Measurements from ENCODE around the gene PAFAH1B1. TPM values are rescaled to one million over a fixed set of nuclear protein-coding genes. Genes with fewer than 3 reads are reported as not detected.
"Not testable (repeated sequence)": the region's sequence is repeated elsewhere in the genome, so short reads cannot be mapped to it uniquely, and the experiment has no call there.

The PAFAH1B1 gene
- total RNA-seq, 1 donor from 2014 or later = 88.3 TPM

GRCh38 chr17:2594722-2595599 lies 1.5 kb downstream of the PAFAH1B1 start:
- DNase-seq = peak; percentile 22

GRCh38 chr17:2595716-2596115 lies 2.3 kb downstream of the PAFAH1B1 start:
- peak; percentile 19 for DNase-seq

GRCh38 chr17:2598166-2598565 lies 4.7 kb downstream of the PAFAH1B1 start:
- DNase-seq = peak; percentile 43

GRCh38 chr17:2602597-2603017 lies 9.2 kb downstream of the PAFAH1B1 start:
- DNase-seq = no peak

GRCh38 chr17:2608350-2608913 lies 15.0 kb downstream of the PAFAH1B1 start:
- DNase-seq = no peak

GRCh38 chr17:2609091-2609490 lies 15.6 kb downstream of the PAFAH1B1 start:
- no peak for DNase-seq

- no peak for DNase-seq
These were observed 17.0 kb downstream of the PAFAH1B1 start for GRCh38 chr17:2610195-2611175.

- DNase-seq = no peak
These were observed 18.2 kb downstream of the PAFAH1B1 start for GRCh38 chr17:2611627-2612026.

GRCh38 chr17:2612630-2613029 lies 19.2 kb downstream of the PAFAH1B1 start:
- DNase-seq = no peak

GRCh38 chr17:2613089-2613808 lies 19.8 kb downstream of the PAFAH1B1 start:
- no peak for DNase-seq

GRCh38 chr17:2615882-2616281 lies 22.4 kb downstream of the PAFAH1B1 start:
- DNase-seq = no peak

- no peak for DNase-seq
These were observed 27.8 kb downstream of the PAFAH1B1 start for GRCh38 chr17:2621241-2621640.

GRCh38 chr17:2621951-2622405 lies 28.5 kb downstream of the PAFAH1B1 start:
- not testable (repeated sequence) for DNase-seq

GRCh38 chr17:2622721-2623301 lies 29.4 kb downstream of the PAFAH1B1 start:
- DNase-seq = not testable (repeated sequence)

- DNase-seq = peak; percentile 10
These were observed 30.9 kb downstream of the PAFAH1B1 start for GRCh38 chr17:2624292-2624731.

GRCh38 chr17:2626626-2627219 lies 33.3 kb downstream of the PAFAH1B1 start:
- DNase-seq = not testable (repeated sequence)

- not testable (repeated sequence) for DNase-seq
These were observed 35.5 kb downstream of the PAFAH1B1 start for GRCh38 chr17:2628922-2629321.

- no peak for DNase-seq
These were observed 37.8 kb downstream of the PAFAH1B1 start for GRCh38 chr17:2631211-2631610.

GRCh38 chr17:2634361-2634960 lies 41.0 kb downstream of the PAFAH1B1 start:
- peak; percentile 30 for DNase-seq

GRCh38 chr17:2635241-2635640 lies 41.8 kb downstream of the PAFAH1B1 start:
- DNase-seq = no peak

- DNase-seq = no peak
These were observed 42.2 kb downstream of the PAFAH1B1 start for GRCh38 chr17:2635675-2636074.

Data from dermis blood vessel endothelial cell (primary cell).